HCT116 (cell line): ENCODE results near the gene PRR12. TPM values are rescaled to one million over a fixed set of nuclear protein-coding genes. Genes with fewer than 3 reads are reported as not detected.

Experiments
- ATAC-seq: fragments of 200-7000 bp; cut with Tn5 transposase; 2 replicates; pipeline ENCODE4 v1.9.1; 2020; ENCODE audit warnings: mild to moderate bottlenecking, moderate library complexity
- BruUV-seq: library from RNA; stranded (reverse); fragments of 400-500 nt; replicated peaks from 2 replicates; lab custom pipeline; 2021; lab: Mats Ljungman, UMichigan
- CTCF ChIA-PET: fragments of 300-600 bp; sonication (Branson Sonifier 250); formaldehyde crosslinking; loops from one replicate; lab custom pipeline; 2021; ENCODE audit warnings: antibody characterized with exemption; lab: Charles Lee
- POLR2A ChIA-PET: fragments of 300-600, 350-600 bp; sonication (Branson Sonifier 250); formaldehyde crosslinking; loops from one replicate; lab custom pipeline; 2021; ENCODE audit warnings: antibody characterized with exemption; lab: Charles Lee
- RAD21 ChIA-PET, 2 experiments: fragments of 300-600 bp; sonication (Branson Sonifier 250); formaldehyde crosslinking; loops; one replicate each; lab custom pipeline; 2023; ENCODE audit warnings: low total read pairs in 2 of 2; ENCODE audit not compliant: uncharacterized antibody in 2 of 2, unreplicated experiment in 2 of 2, low non-redundant PET in 1 of 2; lab: Charles Lee
- DNase-seq: peaks from one replicate; pipeline ENCODE4 v3.0.0-alpha.2; 2010; ENCODE audit warnings: low read depth, low spot score
- H2AFZ ChIP-seq: fragments of 200-600 bp; shearing (Covaris generic), sonication (generic); 2 replicates; pipeline ENCODE4 v1.6.1; 2017; ENCODE audit warnings: low read depth, mixed run types, mixed read lengths, antibody characterized with exemption, low read length; ENCODE audit not compliant: poor library complexity, severe bottlenecking
- H3K27ac ChIP-seq: 2 replicates; pipeline ENCODE4 v1.5.1; 2012; ENCODE audit warnings: low read depth, low read length
- H3K27me3 ChIP-seq: fragments of 200-600 bp; sonication (generic); 2 replicates; pipeline ENCODE4 v1.6.1; 2016; ENCODE audit warnings: mixed run types, low read length, mixed read lengths; ENCODE audit not compliant: insufficient read depth
- H3K36me3 ChIP-seq, 2 experiments: fragments of 200-500 bp in 1 of 2; fragments of 200-600 bp in 1 of 2; sonication (Bioruptor generic) in 1 of 2; sonication (generic) in 1 of 2; 2 replicates each; pipeline versions ENCODE4 v1.5.1 to v1.6.1; 2014 to 2016; ENCODE audit warnings: low read length in 2 of 2, inconsistent platforms in 1 of 2, mixed read lengths in 1 of 2, mixed run types in 1 of 2; ENCODE audit not compliant: insufficient read depth in 2 of 2, control insufficient read depth in 1 of 2
- H3K4me1 ChIP-seq, 2 experiments: fragments of 200-600 bp in 1 of 2; sonication (generic) in 1 of 2; 2 replicates each; pipeline versions ENCODE4 v1.5.1 to v1.6.1; 2012 to 2017; ENCODE audit warnings: low read length in 2 of 2, inconsistent platforms in 1 of 2, mild to moderate bottlenecking in 1 of 2, mixed read lengths in 1 of 2, mixed run types in 1 of 2, moderate library complexity in 1 of 2; ENCODE audit not compliant: insufficient read depth in 2 of 2, control insufficient read depth in 1 of 2
- H3K4me2 ChIP-seq: fragments of 200-600 bp; sonication (generic); 2 replicates; pipeline ENCODE4 v1.6.1; 2017; ENCODE audit warnings: mixed run types, low read length, mixed read lengths
- H3K4me3 ChIP-seq, 2 experiments: fragments of 200-600 bp in 1 of 2; sonication (generic) in 1 of 2; replicated peaks in 1 of 2; 2 replicates each; pipeline ENCODE4 v1.5.1; 2011 to 2016; ENCODE audit warnings: low read length in 2 of 2, control low read depth in 1 of 2, low read depth in 1 of 2, mild to moderate bottlenecking in 1 of 2, mixed read lengths in 1 of 2, mixed run types in 1 of 2
- H3K79me2 ChIP-seq: fragments of 200-600 bp; sonication (generic); 2 replicates; pipeline ENCODE4 v1.6.1; 2017; ENCODE audit warnings: mild to moderate bottlenecking, mixed run types, low read length, moderate library complexity, mixed read lengths; ENCODE audit not compliant: insufficient read depth
- H3K9ac ChIP-seq: fragments of 200-600 bp; sonication (generic); 2 replicates; pipeline ENCODE4 v1.6.1; 2016; ENCODE audit warnings: low read length, mixed read lengths
- H3K9me2 ChIP-seq: fragments of 200-600 bp; sonication (generic), shearing (Covaris generic); 2 replicates; pipeline ENCODE4 v1.6.1; 2017; ENCODE audit warnings: mixed run types, mild to moderate bottlenecking, moderate library complexity; ENCODE audit not compliant: insufficient read depth
- H3K9me3 ChIP-seq, 2 experiments: fragments of 200-500 bp in 1 of 2; fragments of 200-600 bp in 1 of 2; sonication (Bioruptor generic) in 1 of 2; sonication (generic) in 1 of 2; 2 replicates each; pipeline ENCODE4 v1.6.1; 2014 to 2017; ENCODE audit warnings: low read length in 2 of 2, mixed read lengths in 2 of 2, inconsistent platforms in 1 of 2, low read depth in 1 of 2, mild to moderate bottlenecking in 1 of 2, mixed run types in 1 of 2, moderate library complexity in 1 of 2; ENCODE audit not compliant: control insufficient read depth in 1 of 2, insufficient read depth in 1 of 2
- H4K20me1 ChIP-seq: fragments of 200-600 bp; sonication (generic), shearing (Covaris generic); 2 replicates; pipeline ENCODE4 v1.6.1; 2017; ENCODE audit warnings: mixed run types, mild to moderate bottlenecking, moderate library complexity; ENCODE audit not compliant: insufficient read depth
- ATF3 ChIP-seq: IDR thresholded peaks from 2 replicates; pipeline ENCODE4 v1.6.1; 2012
- CBX3 ChIP-seq: IDR thresholded peaks from 2 replicates; pipeline ENCODE4 v1.6.1; 2012; ENCODE audit warnings: low read depth
- CTCF ChIP-seq, 3 experiments: fragments of 200-600 bp in 1 of 3; sonication (generic) in 1 of 3; IDR thresholded peaks in 2 of 3; conservative IDR thresholded peaks in 1 of 3; 2 replicates each; pipeline ENCODE4 v1.5.1; 2012 to 2017; ENCODE audit warnings: low read depth in 2 of 3, low read length in 2 of 3, antibody characterized with exemption in 1 of 3, borderline replicate concordance in 1 of 3, control low read depth in 1 of 3, mild to moderate bottlenecking in 1 of 3, mixed read lengths in 1 of 3, mixed run types in 1 of 3, moderate library complexity in 1 of 3; ENCODE audit not compliant: insufficient read depth in 1 of 3
- EZH2 ChIP-seq: fragments of 200-600 bp; sonication (generic); IDR thresholded peaks from 2 replicates; pipeline ENCODE4 v1.6.1; 2017; ENCODE audit warnings: antibody characterized with exemption, mixed run types
- RAD21 ChIP-seq: IDR thresholded peaks from 2 replicates; pipeline ENCODE4 v1.6.1; 2012; ENCODE audit warnings: low read depth, mild to moderate bottlenecking
- REST ChIP-seq: IDR thresholded peaks from 2 replicates; pipeline ENCODE4 v1.6.1; 2012; ENCODE audit warnings: low read depth
- SIN3A ChIP-seq: IDR thresholded peaks from 2 replicates; pipeline ENCODE4 v1.6.1; 2012; ENCODE audit warnings: low read depth
- SP1 ChIP-seq: IDR thresholded peaks from 2 replicates; pipeline ENCODE4 v1.6.1; 2012; ENCODE audit warnings: low read depth
- SRF ChIP-seq: IDR thresholded peaks from 2 replicates; pipeline ENCODE4 v1.6.1; 2012; ENCODE audit warnings: low read depth
- YY1 ChIP-seq: IDR thresholded peaks from 2 replicates; pipeline ENCODE4 v1.6.1; 2011; ENCODE audit warnings: low read length, low read depth, moderate library complexity, mild to moderate bottlenecking; ENCODE audit not compliant: insufficient replicate concordance; ENCODE audit errors: extremely low read depth
- ZNF274 ChIP-seq: fragments of 200-500 bp; sonication (Bioruptor generic); IDR thresholded peaks from 2 replicates; pipeline ENCODE4 v1.6.1; 2014; ENCODE audit warnings: mild to moderate bottlenecking, low read depth, low read length, inconsistent platforms
- intact Hi-C: fragments of 100-400 bp; cut with micrococcal nuclease; formaldehyde crosslinking; loops from 2 replicates; pipeline ENCODE4 v1.10.0; 2022
- total RNA-seq: library from RNA; stranded (reverse); gene quantifications from one replicate; pipeline ENCODE4 v1.2.1, GENCODE V29; 2021; ENCODE audit not compliant: unreplicated experiment

Gene PRR12
- total RNA-seq, 1 experiment from 2014 or later = 26.9 TPM

- Histone ChIP-seq H3K9me2 (no peaks in the 10 kb centered on the region), H3K9ac (no peak overlapping the region), H3K27ac (no peak overlapping the region), H3K27me3 (no peaks in the 10 kb centered on the region), H3K79me2 (no peaks in the 10 kb centered on the region), H3K4me2 (no peak overlapping the region), H4K20me1 (no peaks in the 10 kb centered on the region), H3K9me3 (no peaks in the 10 kb centered on the region), H3K36me3 (no peaks in the 10 kb centered on the region), H3K4me1 (peaks cover 3 to 14% of the 10 kb centered on the region in 2 experiments; a peak in 3 of 4 replicates), H3K4me3 (no peak overlapping the region), H2AFZ (no peak overlapping the region)
- no peak for TF ChIP-seq SP1
- TF ChIP-seq CTCF (IDR thresholded peaks at IDR 0.05 in 2 of 3, conservative IDR thresholded peaks at IDR 0.05 in 1 of 3; ENCODE audit: borderline replicate concordance in 1 of 3, insufficient read depth in 1 of 3, low read depth in 2 of 3, low read length in 2 of 3) = no peak
- no peak for TF ChIP-seq YY1
- no peak for TF ChIP-seq RAD21
- TF ChIP-seq EZH2 = no peak
- no peak for TF ChIP-seq ATF3
- no peak for TF ChIP-seq CBX3
- ChIA-PET POLR2A (no interaction called here), RAD21 (no interaction called here), CTCF (no interaction called here)
- intact Hi-C loops = no loop called here
- ATAC-seq (no peak), DNase-seq (no peak)
- BruUV-seq = no TSS peak
These were observed 48.0 kb upstream of the PRR12 start for GRCh38 chr19:49543032-49543431.

- no peaks in the 10 kb centered on the region for H3K36me3 ChIP-seq
- H3K79me2 ChIP-seq = no peaks in the 10 kb centered on the region
- no peaks in the 10 kb centered on the region for H4K20me1 ChIP-seq
- no peak overlapping the region for H3K27ac ChIP-seq
- ChIA-PET RAD21 (no interaction called here), POLR2A (no interaction called here), CTCF (no interaction called here)
- H2AFZ ChIP-seq = no peak overlapping the region
- no peak for DNase-seq
- no peaks in the 10 kb centered on the region for H3K27me3 ChIP-seq
- ATAC-seq = no peak
- H3K9ac ChIP-seq = no peak overlapping the region
- H3K9me2 ChIP-seq = no peaks in the 10 kb centered on the region
- BruUV-seq = no TSS peak
- no peaks in the 10 kb centered on the region for H3K9me3 ChIP-seq
- H3K4me1 ChIP-seq = peaks cover 3 to 14% of the 10 kb centered on the region in 2 experiments; a peak in 3 of 4 replicates
- no peak overlapping the region for H3K4me2 ChIP-seq
- TF ChIP-seq SRF (no peak), SP1 (no peak), ZNF274 (no peak), SIN3A (no peak), CBX3 (no peak), REST (no peak)
- TF ChIP-seq, all 23 proteins: peak for 0
- H3K4me3 ChIP-seq = no peak overlapping the region
- intact Hi-C loops = no loop called here
These were observed 46.8 kb upstream of the PRR12 start for GRCh38 chr19:49544154-49544553.
